ENCODE data around the gene GIMAP4.

- TF ChIP-seq CTCF (IDR thresholded peaks at IDR 0.05; ENCODE audit: borderline replicate concordance, extremely low read depth, low read length, poor library complexity, severe bottlenecking), result no peak
- TF ChIP-seq EZH2 (IDR thresholded peaks at IDR 0.05; ENCODE audit: borderline replicate concordance, low read depth, low read length, severe bottlenecking), result no peak
Observed at GRCh38 chr7:150531704-150532103, 35.5 kb upstream of the GIMAP4 start.

Measured in DND-41 (cell line).